Uterus (tissue), 2 donors: ENCODE results near the gene AHI1.

Experiments
- POLR2A ChIP-seq, 2 donors: fragments of 450-650 bp; IDR thresholded peaks; one replicate each; pipeline ENCODE4 v1.6.1; 2016; ENCODE audit warnings: antibody characterized with exemption in 2 of 2, mild to moderate bottlenecking in 1 of 2, moderate library complexity in 1 of 2
- TF ChIP-seq, protein P1 (sequence below), 4 experiments: fragments of 200-600 bp in 2 of 4; fragments of 450-650 bp in 2 of 4; sonication (generic) in 2 of 4; IDR thresholded peaks; one replicate each; pipeline ENCODE4 v1.5.1; 2016 to 2019; ENCODE audit warnings: antibody characterized with exemption in 4 of 4, mild to moderate bottlenecking in 2 of 4, moderate library complexity in 1 of 4

DNA sequence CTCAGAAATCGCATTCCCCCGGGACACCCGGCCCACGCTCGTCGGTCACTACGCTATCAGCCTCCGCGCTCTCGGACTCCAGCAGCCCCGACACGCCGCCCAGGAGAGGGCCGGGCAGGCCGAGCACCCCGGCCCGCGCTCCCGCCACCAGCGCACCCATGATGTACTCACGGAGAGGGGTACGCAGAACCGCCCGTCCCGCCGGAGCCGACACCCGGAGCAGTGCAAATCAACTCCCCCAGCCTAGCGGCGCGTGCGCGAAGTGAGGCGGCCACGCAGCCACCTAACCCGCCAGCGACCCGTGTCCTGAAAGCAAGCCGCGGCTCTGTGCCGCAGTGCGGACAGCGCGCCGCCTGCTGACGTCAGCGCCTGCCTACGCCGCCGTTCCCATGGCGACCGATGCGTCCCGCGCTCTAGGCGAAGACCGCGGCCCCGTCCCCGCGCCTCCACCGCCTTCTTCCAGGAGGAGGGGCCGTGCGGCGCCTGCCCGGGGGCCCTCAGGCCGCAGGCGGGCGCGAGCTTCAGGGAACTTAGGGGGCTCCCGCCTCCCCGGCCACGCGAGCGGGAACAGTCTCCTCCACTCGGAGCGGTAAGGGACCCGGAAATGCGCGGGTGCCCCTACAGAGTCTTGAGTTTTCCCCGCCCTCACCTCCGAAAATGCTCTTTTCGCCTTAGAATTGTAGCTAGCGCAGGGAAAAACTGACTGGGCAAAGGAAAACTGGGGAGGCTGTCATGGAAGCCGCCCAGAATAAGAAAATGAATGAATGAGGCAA is at the start of gene AHI1:
- peak; percentile 96 for TF ChIP-seq POLR2A (IDR thresholded peaks at IDR 0.05)
- TF ChIP-seq, protein P1, sequence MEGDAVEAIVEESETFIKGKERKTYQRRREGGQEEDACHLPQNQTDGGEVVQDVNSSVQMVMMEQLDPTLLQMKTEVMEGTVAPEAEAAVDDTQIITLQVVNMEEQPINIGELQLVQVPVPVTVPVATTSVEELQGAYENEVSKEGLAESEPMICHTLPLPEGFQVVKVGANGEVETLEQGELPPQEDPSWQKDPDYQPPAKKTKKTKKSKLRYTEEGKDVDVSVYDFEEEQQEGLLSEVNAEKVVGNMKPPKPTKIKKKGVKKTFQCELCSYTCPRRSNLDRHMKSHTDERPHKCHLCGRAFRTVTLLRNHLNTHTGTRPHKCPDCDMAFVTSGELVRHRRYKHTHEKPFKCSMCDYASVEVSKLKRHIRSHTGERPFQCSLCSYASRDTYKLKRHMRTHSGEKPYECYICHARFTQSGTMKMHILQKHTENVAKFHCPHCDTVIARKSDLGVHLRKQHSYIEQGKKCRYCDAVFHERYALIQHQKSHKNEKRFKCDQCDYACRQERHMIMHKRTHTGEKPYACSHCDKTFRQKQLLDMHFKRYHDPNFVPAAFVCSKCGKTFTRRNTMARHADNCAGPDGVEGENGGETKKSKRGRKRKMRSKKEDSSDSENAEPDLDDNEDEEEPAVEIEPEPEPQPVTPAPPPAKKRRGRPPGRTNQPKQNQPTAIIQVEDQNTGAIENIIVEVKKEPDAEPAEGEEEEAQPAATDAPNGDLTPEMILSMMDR (IDR thresholded peaks at IDR 0.05) = peak in 3 of 4 experiments; percentile 5 to 52 (median 44)
